ENCODE measurements around the gene DZIP1L. TPM values are rescaled to one million over a fixed set of nuclear protein-coding genes. Genes with fewer than 3 reads are reported as not detected.

Gene DZIP1L
- total RNA-seq, 4 donors from 2014 or later: 14.6 to 38.7 (median 30.0) TPM

- TF ChIP-seq CTCF (IDR thresholded peaks at IDR 0.05): no peak
- ATAC-seq (ENCODE audit: low FRiP score) (no peak), DNase-seq (ENCODE audit: low spot score) (no peak)
These were observed 32.4 kb downstream of the DZIP1L start for GRCh38 chr3:138082992-138083386.

GRCh38 chr3:138082085-138082991 is 33.1 kb downstream of the DZIP1L start:
- peak; percentile 63 for ATAC-seq (ENCODE audit: low FRiP score)
- DNase-seq (ENCODE audit: low spot score): no peak
- TF ChIP-seq CTCF (IDR thresholded peaks at IDR 0.05): no peak

- TF ChIP-seq CTCF (IDR thresholded peaks at IDR 0.05): no peak
- ATAC-seq (ENCODE audit: low FRiP score) (peak; percentile 85), DNase-seq (ENCODE audit: low spot score) (no peak)
These were observed 33.9 kb downstream of the DZIP1L start for GRCh38 chr3:138081371-138082084.

- TF ChIP-seq CTCF (IDR thresholded peaks at IDR 0.05): no peak
- ATAC-seq (ENCODE audit: low FRiP score) (no peak), DNase-seq (ENCODE audit: low spot score) (no peak)
These were observed 35.5 kb downstream of the DZIP1L start for GRCh38 chr3:138079901-138080300.

GRCh38 chr3:138078901-138079344 is 36.5 kb downstream of the DZIP1L start:
- peak; percentile 83 for ATAC-seq (ENCODE audit: low FRiP score)
- no peak for TF ChIP-seq CTCF (IDR thresholded peaks at IDR 0.05)
- no peak for DNase-seq (ENCODE audit: low spot score)

GRCh38 chr3:138078096-138078495 is 37.3 kb downstream of the DZIP1L start:
- ATAC-seq (ENCODE audit: low FRiP score): no peak
- no peak for TF ChIP-seq CTCF (IDR thresholded peaks at IDR 0.05)
- DNase-seq (ENCODE audit: low spot score): no peak
